Stomach smooth muscle (tissue), 2 donors: ENCODE measurements around the gene PEDS1.
A peak's percentile ranks its signal among the peaks of the same experiment; 100 is the strongest.
"Not testable (repeated sequence)": the region's sequence is repeated elsewhere in the genome, so short reads cannot be mapped to it uniquely, and the experiment has no call there.

Experiments used
- H3K27ac ChIP-seq: one replicate; pipeline ENCODE4 v1.7.0; 2013; ENCODE audit warnings: mild to moderate bottlenecking, low read length, inconsistent platforms
- H3K27me3 ChIP-seq, 2 donors: one replicate each; pipeline ENCODE4 v1.7.0; 2013; ENCODE audit warnings: low read length in 2 of 2; ENCODE audit not compliant: insufficient read depth in 2 of 2, control insufficient read depth in 1 of 2
- H3K36me3 ChIP-seq, 2 donors: one replicate each; pipeline ENCODE4 v1.7.0; 2013; ENCODE audit warnings: low read length in 2 of 2; ENCODE audit not compliant: control insufficient read depth in 2 of 2, insufficient read depth in 2 of 2
- H3K4me1 ChIP-seq: one replicate; pipeline ENCODE4 v1.7.0; 2013; ENCODE audit warnings: low read length; ENCODE audit not compliant: control insufficient read depth, insufficient read depth
- H3K4me3 ChIP-seq, 2 donors: one replicate each; pipeline ENCODE4 v1.7.0; 2013; ENCODE audit warnings: low read length in 2 of 2
- H3K9ac ChIP-seq, 2 donors: one replicate each; pipeline ENCODE4 v1.7.0; 2013; ENCODE audit warnings: low read length in 2 of 2, mild to moderate bottlenecking in 1 of 2
- H3K9me3 ChIP-seq, 2 donors: one replicate each; pipeline ENCODE4 v1.7.0; 2013; ENCODE audit warnings: low read length in 2 of 2; ENCODE audit not compliant: control insufficient read depth in 2 of 2
- donor health status: healthy.
- donor health status: Pancreatic carcinoma.

The PEDS1 gene

DNA sequence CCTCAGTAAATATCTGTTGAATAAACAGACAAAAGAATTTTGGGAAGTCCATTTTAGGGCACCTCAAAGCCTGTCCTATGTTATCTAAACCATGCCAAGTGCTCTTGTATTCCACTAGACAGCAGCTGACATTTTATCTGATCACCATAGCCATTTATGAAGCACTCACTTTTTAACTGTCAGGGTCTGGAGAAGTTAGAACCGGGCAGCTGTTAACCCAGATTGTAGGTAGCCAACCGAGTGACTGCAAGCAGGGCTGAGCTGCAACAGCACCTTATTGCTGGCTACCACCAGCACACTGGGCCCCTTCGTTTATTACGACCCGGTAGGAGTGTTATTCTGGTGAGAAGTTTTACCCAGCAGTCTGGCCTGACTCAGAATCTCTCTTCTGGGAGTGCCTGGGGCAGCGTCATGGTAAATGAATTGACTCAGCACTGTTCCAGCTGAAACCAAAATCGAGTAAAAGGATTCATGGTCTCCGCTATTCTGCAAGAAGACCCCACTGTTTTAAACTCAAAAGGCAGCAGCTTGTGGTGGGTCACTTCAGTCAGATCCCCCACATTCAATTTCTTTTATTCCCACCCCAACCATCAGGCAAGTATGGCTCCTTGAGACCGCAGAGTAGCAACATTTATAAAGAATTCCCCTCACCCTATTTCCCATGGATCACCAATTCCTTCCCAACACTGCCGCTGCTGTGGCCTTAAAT is 42.2 kb downstream of the PEDS1 start:
- Histone ChIP-seq H3K9me3 (no peaks in the 10 kb centered on the region), H3K4me3 (peak overlapping the region; percentile 89 to 92), H3K27ac (peak overlapping the region; percentile 96), H3K4me1 (peaks cover 76% of the 10 kb centered on the region), H3K9ac (peak overlapping the region; percentile 95 to 96), H3K36me3 (no peaks in the 10 kb centered on the region), H3K27me3 (no peaks in the 10 kb centered on the region)

DNA sequence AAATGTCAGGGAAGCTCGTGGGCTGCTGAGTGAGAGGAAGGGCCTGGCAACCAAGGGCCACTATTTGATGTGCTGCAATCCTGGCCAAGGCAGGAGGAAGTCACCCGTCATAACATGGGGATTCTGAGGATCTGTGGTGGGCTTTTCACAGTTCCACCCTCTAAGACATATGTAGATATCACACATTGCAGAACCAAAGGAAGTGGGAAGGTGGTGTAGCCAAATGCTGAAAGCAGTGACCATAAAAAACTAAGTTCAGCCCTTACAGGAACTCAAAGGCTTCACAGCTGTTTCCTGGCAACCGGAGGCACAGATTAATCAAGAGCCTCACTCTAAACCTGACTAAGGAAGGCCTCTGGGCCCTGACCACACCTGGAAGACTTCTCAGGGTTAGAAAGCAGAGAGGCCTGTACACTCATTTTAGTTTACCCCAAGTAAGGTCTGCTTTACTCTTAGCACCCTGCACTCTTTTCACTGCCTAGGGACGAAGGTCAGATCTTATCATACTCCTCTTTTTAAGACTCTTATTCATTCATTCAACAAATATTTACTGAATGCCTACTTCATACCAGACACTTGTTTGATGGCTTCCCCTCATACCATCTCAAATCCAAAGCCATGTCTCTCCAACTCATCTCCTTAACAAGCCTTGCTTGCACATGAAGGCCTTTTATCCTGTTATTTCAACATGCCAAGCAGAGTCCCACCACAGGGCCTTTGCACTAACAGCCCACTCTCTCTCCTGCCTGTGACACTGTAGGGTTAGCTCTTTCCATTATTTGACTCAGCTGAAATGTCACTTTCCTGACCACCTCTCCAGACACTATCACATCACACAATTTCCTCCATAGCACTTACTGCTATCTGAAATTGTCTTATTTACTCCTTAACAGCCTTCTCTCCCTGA is 43.1 kb downstream of the PEDS1 start:
- H3K36me3 ChIP-seq = no peaks in the 10 kb centered on the region
- peak overlapping the region; percentile 13 to 36 for H3K9ac ChIP-seq
- no peaks in the 10 kb centered on the region for H3K27me3 ChIP-seq
- peak overlapping the region in 1 of 2 donors; percentile 92 for H3K4me3 ChIP-seq
- no peaks in the 10 kb centered on the region for H3K9me3 ChIP-seq
- H3K4me1 ChIP-seq = peaks cover 72% of the 10 kb centered on the region
- H3K27ac ChIP-seq = peak overlapping the region; percentile 96

DNA sequence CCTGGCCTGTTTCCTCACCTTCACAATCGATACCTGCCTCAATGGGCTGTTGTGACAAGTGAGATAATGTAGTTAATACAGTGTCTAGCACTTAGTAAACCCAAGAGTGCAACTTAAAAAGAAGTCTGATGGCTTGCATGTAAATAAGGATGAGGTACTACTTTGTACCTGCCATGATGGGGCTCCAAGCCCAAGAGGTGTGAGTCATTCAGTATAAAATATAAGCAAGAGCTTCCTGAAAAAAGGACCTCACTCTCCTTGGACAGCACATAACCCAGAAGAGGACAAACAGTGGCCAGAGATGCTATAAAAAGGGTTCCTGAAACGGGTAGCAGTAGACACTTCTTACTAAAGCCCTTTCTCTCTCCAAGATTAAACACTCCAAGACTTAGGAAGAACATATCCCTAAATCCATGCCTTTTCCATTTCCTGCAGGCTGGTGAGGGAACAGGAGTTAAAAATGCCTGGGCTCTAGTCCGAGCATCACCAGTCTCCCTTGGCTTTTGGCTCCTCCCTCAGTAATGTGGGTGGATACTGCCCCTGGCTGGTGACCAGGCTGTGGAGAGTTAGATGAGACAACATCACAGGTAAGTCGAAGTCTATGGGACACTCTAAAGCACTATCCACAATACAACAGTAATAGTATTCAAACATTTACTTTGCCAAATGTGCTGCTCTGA is 44.8 kb downstream of the PEDS1 start:
- Histone ChIP-seq H3K27me3 (no peaks in the 10 kb centered on the region), H3K27ac (peak overlapping the region; percentile 62), H3K9ac (no peak overlapping the region), H3K4me3 (no peak overlapping the region), H3K9me3 (no peaks in the 10 kb centered on the region), H3K4me1 (peaks cover 60% of the 10 kb centered on the region), H3K36me3 (no peaks in the 10 kb centered on the region)

DNA sequence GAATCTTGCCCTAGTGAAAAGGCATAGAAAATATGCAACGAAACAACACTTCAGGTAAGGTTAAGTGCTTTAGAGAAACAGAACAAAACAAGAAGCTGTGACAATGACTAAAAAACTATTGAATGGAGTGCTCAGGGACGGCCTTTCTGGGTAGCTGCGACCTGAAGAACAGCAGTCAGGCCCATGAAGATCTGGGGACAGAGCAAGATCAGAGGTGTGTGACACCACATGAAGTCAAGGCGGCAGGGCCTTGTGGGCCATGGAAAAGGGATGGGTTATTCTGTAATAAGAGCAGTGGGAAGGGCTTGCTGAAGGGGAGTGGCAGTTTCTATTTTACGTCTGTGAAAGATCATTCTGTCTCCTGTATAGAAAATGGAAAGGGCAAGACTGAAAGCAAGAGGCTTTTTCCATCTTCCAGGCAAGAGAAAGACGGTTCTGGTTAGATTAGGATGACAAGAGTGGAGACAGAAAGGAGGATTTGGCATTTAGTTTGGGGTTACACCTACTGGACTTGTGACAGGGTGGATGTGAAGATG is 45.7 kb downstream of the PEDS1 start:
- Histone ChIP-seq H3K9me3 (no peaks in the 10 kb centered on the region), H3K27me3 (no peaks in the 10 kb centered on the region), H3K9ac (peak overlapping the region in 1 of 2 donors; percentile 21), H3K4me1 (peaks cover 57% of the 10 kb centered on the region), H3K36me3 (no peaks in the 10 kb centered on the region), H3K27ac (peak overlapping the region; percentile 62), H3K4me3 (no peak overlapping the region)

DNA sequence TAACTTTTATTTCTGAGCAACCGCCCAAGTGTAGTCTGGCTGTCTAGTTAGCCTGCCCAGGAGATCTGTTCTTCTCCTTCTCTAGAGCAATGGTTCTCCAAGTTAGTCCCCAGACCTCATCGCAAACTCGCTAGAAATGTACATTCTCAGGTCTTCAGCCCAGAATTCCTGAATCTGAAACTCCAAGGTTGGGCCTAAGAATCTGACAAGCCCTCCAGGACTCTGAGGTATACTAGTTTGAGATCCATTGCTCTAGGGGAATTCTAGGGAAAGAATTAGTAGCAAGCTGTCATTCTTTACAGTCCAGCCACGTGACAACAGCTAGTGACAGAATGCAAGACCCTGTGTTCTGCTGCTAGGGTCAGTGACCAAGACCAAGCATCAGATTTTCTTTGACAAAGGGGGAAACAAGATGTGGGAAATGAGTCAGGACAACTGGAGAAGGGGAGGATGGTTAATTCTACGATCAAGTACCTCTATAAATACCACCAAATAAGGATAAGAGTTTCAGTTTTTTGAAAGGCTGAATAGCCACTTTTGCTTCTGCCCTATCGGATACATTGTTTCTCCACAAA is 46.4 kb downstream of the PEDS1 start:
- no peaks in the 10 kb centered on the region for H3K9me3 ChIP-seq
- H3K27ac ChIP-seq = peak overlapping the region; percentile 12
- no peak overlapping the region for H3K4me3 ChIP-seq
- peaks cover 54% of the 10 kb centered on the region for H3K4me1 ChIP-seq
- no peaks in the 10 kb centered on the region for H3K36me3 ChIP-seq
- H3K9ac ChIP-seq = no peak overlapping the region
- H3K27me3 ChIP-seq = no peaks in the 10 kb centered on the region

DNA sequence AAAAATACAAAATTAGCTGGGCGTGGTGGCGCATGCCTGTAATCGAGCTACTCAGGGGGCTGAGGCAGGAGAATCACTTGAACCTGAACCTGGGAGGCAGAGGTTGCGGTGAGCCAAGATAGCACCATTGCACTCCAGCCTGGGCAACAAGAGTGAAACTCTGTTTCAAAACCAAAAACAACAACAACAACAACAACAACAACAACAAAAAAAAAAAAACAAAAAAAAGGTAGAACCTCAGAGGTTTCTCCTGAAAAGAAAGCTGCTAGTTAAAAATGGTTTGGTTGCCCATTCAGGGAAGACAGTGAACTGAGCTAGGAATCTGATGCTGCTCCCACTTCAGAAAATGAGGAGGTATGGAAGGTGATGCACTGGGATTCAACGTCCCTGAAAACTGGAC is 46.9 kb downstream of the PEDS1 start:
- H3K27ac ChIP-seq = peak overlapping the region; percentile 12
- not testable (repeated sequence) for H3K4me3 ChIP-seq, H3K9me3 ChIP-seq, H3K27me3 ChIP-seq, H3K36me3 ChIP-seq, H3K9ac ChIP-seq
- peaks cover 49% of the 10 kb centered on the region for H3K4me1 ChIP-seq
